GM12874 (cell line): ENCODE data around the gene RBM4.

Source experiments
- TF ChIP-seq, protein P1 (sequence below): IDR thresholded peaks from 2 replicates; pipeline ENCODE4 v1.5.1; 2011; ENCODE audit warnings: low read depth, mild to moderate bottlenecking, control low read depth, low read length, moderate library complexity; ENCODE audit not compliant: insufficient read depth

RBM4 gene

DNA sequence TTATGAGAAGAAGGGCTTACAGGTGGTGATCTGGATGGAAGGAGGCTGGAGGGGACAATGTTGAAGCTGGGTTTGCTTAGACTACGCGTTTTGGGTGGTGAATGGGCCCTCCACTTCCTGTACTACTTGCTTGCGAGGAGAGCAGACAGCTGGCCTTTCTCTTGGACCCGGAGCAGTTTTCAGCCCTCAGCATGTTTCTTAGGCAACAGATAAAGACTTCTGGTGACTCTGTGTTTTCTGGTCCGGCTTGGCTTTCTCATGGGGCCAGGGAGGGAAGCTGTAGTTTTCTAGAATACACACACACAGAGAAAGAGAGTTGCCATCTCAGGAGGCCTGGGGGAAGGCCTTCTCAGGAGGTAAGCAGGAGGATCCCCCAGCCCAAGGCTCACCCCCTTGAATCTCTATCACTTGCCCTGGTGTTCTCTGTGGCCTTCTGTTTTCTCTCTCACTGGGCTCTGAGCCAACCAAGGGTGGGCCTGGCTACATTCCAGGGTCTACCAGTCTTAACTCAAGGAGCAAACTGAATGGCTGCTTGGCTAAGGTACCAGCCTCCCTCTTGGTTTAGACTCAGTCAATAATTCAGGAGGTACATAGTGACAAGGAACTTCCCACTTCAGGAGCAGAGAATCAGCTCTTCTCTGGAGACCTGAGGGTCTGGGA is 43.1 kb upstream of the RBM4 start:
- TF ChIP-seq, protein P1, sequence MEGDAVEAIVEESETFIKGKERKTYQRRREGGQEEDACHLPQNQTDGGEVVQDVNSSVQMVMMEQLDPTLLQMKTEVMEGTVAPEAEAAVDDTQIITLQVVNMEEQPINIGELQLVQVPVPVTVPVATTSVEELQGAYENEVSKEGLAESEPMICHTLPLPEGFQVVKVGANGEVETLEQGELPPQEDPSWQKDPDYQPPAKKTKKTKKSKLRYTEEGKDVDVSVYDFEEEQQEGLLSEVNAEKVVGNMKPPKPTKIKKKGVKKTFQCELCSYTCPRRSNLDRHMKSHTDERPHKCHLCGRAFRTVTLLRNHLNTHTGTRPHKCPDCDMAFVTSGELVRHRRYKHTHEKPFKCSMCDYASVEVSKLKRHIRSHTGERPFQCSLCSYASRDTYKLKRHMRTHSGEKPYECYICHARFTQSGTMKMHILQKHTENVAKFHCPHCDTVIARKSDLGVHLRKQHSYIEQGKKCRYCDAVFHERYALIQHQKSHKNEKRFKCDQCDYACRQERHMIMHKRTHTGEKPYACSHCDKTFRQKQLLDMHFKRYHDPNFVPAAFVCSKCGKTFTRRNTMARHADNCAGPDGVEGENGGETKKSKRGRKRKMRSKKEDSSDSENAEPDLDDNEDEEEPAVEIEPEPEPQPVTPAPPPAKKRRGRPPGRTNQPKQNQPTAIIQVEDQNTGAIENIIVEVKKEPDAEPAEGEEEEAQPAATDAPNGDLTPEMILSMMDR, result no peak

DNA sequence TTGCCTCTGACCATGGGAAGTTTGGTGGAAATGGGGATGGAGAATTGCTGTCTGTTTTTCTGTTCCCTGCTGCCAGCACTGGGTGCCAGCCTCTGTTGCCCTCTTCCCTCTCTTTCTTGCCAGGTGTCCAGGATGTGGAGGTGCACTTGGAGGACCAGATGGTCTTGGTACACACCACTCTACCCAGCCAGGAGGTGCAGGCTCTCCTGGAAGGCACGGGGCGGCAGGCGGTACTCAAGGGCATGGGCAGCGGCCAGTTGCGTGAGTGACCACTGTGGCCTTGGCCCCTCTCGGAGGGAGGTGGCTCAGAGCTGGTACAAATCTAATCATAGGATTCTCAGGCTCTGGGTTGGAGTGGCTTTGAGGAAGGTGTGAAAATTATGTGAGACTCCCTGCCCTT is 39.5 kb upstream of the RBM4 start:
- TF ChIP-seq, protein P1, result no peak

DNA sequence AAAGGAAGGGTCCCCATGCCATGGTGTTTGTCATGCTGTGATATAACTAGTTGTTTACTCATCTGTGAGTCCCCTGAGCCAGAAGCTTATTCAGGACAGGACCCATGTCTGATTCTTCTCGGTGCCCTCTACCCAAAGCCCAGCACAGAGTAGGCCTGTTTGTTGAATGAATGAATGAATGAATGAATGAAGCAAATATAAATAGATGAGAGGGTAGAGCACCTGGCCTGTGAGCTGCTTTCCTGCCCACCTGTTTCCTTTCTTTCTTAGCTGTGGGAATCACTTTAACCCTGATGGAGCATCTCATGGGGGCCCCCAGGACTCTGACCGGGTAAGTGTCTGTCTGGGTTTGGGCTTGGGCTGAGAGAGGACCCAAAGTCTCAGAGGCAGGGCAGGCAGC is 38.3 kb upstream of the RBM4 start:
- TF ChIP-seq, protein P1, result no peak

DNA sequence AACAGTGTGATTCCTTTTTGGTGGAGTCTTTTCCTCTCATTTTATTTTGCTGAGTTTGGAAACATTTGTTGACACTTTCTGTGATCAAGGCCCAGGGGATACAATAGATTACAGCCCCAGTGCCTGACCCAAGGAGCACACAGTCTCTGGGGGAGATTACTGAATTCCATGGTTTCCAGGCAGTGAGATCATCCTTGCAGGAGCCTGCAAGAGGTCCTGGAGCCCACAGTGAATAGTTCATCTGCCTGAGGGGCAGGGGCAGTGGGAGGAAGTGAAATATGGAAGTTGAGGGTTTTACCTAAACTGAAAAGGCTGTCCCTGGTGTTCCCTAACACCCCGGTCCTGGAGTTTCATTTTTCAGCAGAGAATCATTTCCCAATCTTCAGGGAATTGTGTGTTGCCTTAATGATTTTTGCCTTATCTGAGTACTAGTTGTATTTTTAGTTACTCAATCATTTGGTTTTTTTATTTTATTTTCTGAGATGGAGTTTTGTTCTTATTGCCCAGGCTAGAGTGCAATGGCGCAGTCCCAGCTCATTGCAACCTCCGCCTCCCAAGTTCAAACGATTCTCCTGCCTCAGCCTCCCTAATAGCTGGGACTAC is 37.8 kb upstream of the RBM4 start:
- TF ChIP-seq, protein P1, result no peak

DNA sequence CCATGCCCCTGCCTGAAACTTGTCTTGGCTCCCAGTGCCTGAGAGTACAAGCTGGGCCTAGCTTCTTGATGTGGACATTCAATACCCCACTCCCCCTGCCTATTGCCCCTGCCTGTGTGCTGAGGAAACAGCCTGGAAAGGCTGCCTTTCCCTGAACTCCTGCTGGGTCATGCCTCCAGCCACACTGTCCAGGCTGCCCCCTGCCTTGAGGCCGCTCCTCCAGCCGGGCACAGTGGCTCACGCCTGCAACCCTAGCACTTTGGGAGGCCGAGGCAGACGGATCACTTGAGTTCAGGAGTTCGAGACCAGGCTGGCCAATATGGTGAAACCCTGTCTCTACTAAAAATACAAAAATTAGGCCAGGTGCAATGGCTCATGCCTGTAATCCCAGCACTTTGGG is 35.4 kb upstream of the RBM4 start:
- TF ChIP-seq, protein P1, result no peak

DNA sequence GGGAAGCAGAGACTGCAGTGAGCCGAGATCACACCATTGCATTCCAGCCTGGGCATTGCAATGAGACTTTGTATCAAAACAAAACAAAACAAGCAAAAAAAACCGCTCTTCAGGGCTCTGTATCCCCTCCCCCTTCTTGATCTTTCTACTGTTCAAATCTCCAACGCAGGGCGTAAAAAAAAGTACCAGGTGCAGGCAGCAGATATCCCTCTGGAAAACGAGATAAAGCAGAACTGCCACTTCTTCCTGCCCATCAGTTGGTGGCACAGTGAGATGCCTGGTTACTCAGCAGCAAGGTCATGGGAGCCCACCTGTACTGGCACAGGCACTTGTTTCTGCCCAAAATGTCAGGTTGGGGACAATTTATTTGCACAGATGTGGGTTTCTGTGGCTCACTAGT is 34.3 kb upstream of the RBM4 start:
- TF ChIP-seq, protein P1, result no peak

DNA sequence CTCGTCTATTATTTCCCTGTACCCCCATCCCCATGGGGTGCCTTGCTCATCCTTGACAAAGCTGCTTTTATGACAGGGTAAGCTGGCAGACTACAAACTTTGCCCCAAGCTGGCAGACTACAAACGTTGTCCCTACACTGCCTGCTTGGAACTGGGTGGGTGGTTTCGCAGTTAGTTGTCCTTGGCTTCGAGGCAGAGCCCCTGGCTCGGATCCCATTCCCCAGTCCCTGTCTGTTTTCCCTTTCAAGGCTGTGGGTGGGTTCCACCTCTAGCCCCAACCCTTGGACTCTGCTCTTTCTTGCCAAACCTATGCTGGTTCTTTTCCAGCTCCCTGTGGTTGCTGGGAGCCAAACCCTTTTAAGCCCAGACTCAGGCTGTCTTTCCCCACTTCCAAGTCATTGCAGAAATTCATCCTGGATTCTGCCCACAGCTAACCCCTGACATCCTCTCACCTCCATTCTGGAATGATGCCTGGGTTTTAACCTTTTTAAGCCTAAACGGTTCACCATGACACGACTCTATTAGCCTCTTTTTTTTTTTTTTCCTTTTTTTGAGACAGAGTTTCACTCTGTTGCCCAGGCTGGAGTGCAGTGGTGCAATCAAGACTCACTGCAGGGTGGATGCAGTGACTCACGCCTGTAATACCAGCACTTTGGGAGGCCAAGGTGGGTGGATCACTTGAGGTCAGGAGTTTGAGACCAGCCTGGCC is 31.2 kb upstream of the RBM4 start:
- TF ChIP-seq, protein P1, result no peak
